GM13977 (cell line): Measurements from ENCODE around the gene SLC49A4.
A peak's percentile ranks its signal among the peaks of the same experiment; 100 is the strongest.

ENCODE experiments used
- DNase-seq: peaks from one replicate; pipeline ENCODE4 v3.0.0; 2012; ENCODE audit warnings: low spot score
- CTCF ChIP-seq: IDR thresholded peaks from 2 replicates; pipeline ENCODE4 v1.5.1; 2012; ENCODE audit warnings: mild to moderate bottlenecking, control low read depth; ENCODE audit not compliant: insufficient read depth; ENCODE audit errors: extremely low read depth, missing control alignments
- in situ Hi-C: fragments of 300-500 bp; cut with MboI; formaldehyde crosslinking; loops from one replicate; pipeline ENCODE4 v1.12.0; 2022; ENCODE audit warnings: low sequenced_read_pairs, low pct_unique_long_range_greater_than_20kb, mixed read lengths, inconsistent platforms; ENCODE audit not compliant: unreplicated experiment

Gene SLC49A4

DNA sequence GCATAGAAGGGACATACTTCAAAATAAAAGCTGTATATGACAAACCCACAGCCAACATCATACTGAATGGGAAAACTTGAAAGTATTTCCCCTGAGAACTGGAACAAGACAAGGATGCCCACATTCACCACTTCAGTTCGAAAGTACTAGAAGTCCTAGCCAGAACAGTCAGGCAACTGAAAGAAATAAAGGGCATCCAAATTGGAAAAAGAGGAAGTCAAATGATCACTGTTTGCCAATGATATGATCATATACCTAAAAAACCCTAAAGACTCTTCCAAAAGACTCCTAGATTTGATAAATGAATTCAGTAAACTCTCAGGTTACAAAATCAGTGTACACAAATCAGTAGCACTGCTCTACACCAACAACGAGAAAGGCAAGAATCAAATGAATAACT is 40.7 kb downstream of the SLC49A4 start:
- DNase-seq = no peak
- in situ Hi-C loops = no loop called here
- no peak for TF ChIP-seq CTCF

DNA sequence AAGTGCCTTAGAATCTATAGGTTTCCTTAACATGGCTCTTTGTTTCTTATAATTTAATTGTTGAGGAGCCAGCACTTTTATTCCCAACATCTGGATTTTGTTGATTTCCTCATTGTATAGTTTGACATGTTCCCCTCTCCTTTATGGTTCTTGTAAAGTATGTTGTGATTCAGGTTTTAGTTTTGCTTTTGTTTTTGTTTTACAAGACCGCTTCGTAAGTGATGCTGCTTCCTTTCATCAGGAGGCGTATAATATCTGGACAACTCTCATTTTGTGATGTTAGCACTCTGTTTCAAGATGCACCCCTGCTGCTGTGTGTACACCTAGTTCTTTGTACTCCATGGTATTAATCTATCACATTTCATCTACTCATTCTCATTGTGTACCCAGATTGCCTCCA is 48.7 kb downstream of the SLC49A4 start:
- in situ Hi-C loops = no loop called here
- no peak for DNase-seq
- TF ChIP-seq CTCF = no peak

DNA sequence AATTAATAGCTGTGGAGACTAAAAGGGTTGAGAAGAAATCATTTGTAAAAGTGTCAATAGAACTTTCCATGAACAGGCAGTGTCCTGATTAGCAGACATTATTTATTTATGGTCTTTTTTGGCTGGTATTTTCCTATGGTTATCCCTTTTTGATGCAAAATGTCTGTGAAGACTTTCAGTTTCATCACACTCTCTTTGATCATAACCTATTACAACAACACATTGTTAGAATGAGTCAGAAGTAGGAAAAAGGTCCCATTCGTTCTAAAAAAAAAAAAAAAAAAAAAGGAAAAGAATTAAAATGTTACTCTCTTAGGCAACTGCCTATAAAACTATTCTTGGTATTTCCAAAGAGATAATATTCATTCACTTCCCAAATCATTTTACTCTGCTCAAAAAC is 62.1 kb downstream of the SLC49A4 start:
- peak; percentile 15 for DNase-seq
- no peak for TF ChIP-seq CTCF
- in situ Hi-C loops = no loop called here

DNA sequence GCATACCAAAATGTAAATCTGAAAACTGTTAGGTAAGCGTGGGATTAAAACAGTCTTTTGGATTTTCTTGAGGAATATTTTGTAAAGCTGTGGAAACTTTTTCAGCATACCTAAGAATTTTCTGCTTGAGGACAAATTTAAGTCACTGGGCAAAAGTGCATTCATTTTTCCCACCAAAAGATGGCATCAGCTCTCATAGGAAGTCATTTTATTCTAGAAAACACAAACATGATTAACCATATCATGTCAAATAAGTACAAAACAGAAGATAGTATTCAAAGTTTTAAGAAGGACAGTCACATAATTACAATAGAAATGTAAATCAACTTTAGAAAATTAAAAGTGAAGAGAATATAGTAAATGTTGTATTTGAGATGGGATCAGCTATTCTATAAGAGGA is 63.5 kb downstream of the SLC49A4 start:
- in situ Hi-C loops = no loop called here
- DNase-seq = no peak
- TF ChIP-seq CTCF = peak; percentile 40

- in situ Hi-C loops = no loop called here
- TF ChIP-seq CTCF = no peak
- DNase-seq = no peak
Measured at GRCh38 chr3:122859021-122859805, 64.3 kb downstream of the SLC49A4 start.

GRCh38 chr3:122862381-122862780 is 67.5 kb downstream of the SLC49A4 start:
- in situ Hi-C loops = no loop called here
- no peak for TF ChIP-seq CTCF
- no peak for DNase-seq

- no peak for TF ChIP-seq CTCF
- in situ Hi-C loops = no loop called here
- no peak for DNase-seq
Measured at GRCh38 chr3:122864498-122864897, 69.6 kb downstream of the SLC49A4 start.
